ENCODE data around the gene CFAP61.

The CFAP61 gene

GRCh38 chr20:20406306-20406705 lies 354.0 kb downstream of the CFAP61 start:
- no peak overlapping the region for H3K4me3 ChIP-seq (ENCODE audit: low read length)
- H3K27me3 ChIP-seq (ENCODE audit: control insufficient read depth, insufficient read depth, low read length) = no peaks in the 10 kb centered on the region
- no peak overlapping the region for H3K9ac ChIP-seq (ENCODE audit: low read length)
- no peaks in the 10 kb centered on the region for H3K4me1 ChIP-seq (ENCODE audit: control insufficient read depth, insufficient read depth, low read length)
- H3K27ac ChIP-seq (ENCODE audit: low read depth, low read length) = no peak overlapping the region
- H3K36me3 ChIP-seq (ENCODE audit: control insufficient read depth, insufficient read depth, low read length) = no peaks in the 10 kb centered on the region

DNA sequence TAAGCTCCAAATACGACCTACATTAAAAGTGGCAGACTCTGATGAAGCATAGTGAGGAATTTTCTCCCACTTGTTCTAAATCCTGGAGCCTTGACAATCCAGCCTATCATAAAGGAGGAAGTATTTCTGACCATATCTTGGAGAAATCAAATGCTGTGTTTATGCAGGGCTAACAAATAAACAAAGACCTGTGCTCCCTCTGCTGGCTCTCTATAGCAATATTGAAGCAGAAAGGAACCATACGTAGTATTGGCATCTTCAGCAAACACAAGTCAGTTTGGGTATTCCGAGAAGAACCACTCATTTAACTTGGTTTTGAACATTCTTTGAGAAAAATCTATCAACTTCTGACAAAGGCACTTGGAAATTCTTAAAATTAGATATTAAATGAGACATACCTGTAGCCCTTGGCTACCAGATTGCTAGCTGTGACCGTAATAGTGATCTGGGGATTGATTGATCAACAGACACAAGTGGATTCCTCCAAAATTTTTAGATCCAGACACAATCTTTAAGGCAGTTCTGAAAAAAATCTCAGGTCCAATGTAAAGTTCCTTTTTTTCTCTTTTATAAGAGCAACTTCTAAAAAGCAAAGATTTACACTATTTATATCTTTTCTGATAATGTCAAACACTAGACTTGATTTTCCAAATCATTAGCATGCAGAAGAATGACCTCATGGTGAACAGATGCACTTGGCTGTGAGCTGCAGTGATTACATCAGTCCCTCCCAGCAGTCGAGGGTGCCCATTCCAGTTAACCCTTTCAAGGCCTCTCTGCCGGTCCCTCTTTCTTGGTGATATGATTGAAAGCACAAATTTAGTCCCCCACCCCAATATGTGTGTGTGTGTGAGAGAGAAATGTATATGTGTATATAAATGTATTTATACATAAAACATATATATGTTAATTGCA lies 355.8 kb downstream of the CFAP61 start:
- Histone ChIP-seq H3K4me3 (ENCODE audit: low read length) (no peak overlapping the region), H3K27ac (ENCODE audit: low read depth, low read length) (no peak overlapping the region), H3K4me1 (ENCODE audit: control insufficient read depth, insufficient read depth, low read length) (no peaks in the 10 kb centered on the region), H3K27me3 (ENCODE audit: control insufficient read depth, insufficient read depth, low read length) (no peaks in the 10 kb centered on the region), H3K9ac (ENCODE audit: low read length) (no peak overlapping the region), H3K36me3 (ENCODE audit: control insufficient read depth, insufficient read depth, low read length) (no peaks in the 10 kb centered on the region)

DNA sequence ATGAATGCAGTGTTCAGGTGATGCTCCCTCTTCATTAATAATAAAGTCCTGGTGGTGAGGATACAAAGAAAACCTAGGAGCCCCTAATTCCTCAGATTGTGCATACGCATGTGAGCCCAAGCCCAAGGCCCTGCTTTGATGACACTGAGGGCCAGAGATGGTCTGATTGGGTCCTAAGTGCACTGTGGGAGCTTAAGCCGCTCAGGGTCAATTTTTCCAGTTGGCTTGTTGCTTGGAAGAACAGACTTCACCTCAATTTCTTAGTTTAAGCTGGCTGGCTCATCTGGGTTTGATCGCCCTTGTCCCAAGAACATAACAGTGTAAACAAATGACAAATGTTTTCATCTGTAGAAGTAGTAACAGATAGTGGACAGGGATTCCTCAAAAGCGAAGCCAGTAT lies 357.0 kb downstream of the CFAP61 start:
- Histone ChIP-seq H3K36me3 (ENCODE audit: control insufficient read depth, insufficient read depth, low read length) (no peaks in the 10 kb centered on the region), H3K4me3 (ENCODE audit: low read length) (no peak overlapping the region), H3K27me3 (ENCODE audit: control insufficient read depth, insufficient read depth, low read length) (no peaks in the 10 kb centered on the region), H3K4me1 (ENCODE audit: control insufficient read depth, insufficient read depth, low read length) (no peaks in the 10 kb centered on the region), H3K9ac (ENCODE audit: low read length) (no peak overlapping the region), H3K27ac (ENCODE audit: low read depth, low read length) (no peak overlapping the region)
